MM.1S (cell line): ENCODE results near the gene ALLC.

Experiments
- DNase-seq: peaks from one replicate; pipeline ENCODE4 v3.0.0-alpha.2; 2015
- H2AFZ ChIP-seq: fragments of 300-600 bp; sonication (generic); 2 replicates; pipeline ENCODE4 v1.6.0; 2016; ENCODE audit warnings: antibody characterized with exemption, low read length
- H3F3A ChIP-seq: fragments of 300-600 bp; sonication (generic); 2 replicates; pipeline ENCODE4 v1.6.1; 2016; ENCODE audit warnings: mild to moderate bottlenecking, antibody characterized with exemption, low read length, moderate library complexity, mixed read lengths; ENCODE audit not compliant: insufficient read depth
- H3K27ac ChIP-seq: fragments of 300-600 bp; sonication (generic); 2 replicates; pipeline ENCODE4 v1.5.1; 2016; ENCODE audit warnings: mild to moderate bottlenecking, low read length
- H3K27me3 ChIP-seq: fragments of 300-600 bp; sonication (generic); replicated peaks from 2 replicates; pipeline ENCODE4 v1.6.0; 2016; ENCODE audit warnings: low read length; ENCODE audit not compliant: insufficient read depth
- H3K36me3 ChIP-seq: fragments of 300-600 bp; sonication (generic); replicated peaks from 2 replicates; pipeline ENCODE4 v1.6.1; 2016; ENCODE audit warnings: mild to moderate bottlenecking, low read length, mixed read lengths; ENCODE audit not compliant: insufficient read depth
- H3K4me1 ChIP-seq: fragments of 300-600 bp; sonication (generic); 2 replicates; pipeline ENCODE4 v1.6.1; 2016; ENCODE audit warnings: low read length, mixed read lengths
- H3K4me2 ChIP-seq: fragments of 300-600 bp; sonication (generic); 2 replicates; pipeline ENCODE4 v1.6.0; 2016; ENCODE audit warnings: low read depth, low read length
- H3K4me3 ChIP-seq: fragments of 300-600 bp; sonication (generic); 2 replicates; pipeline ENCODE4 v1.5.1; 2016; ENCODE audit warnings: low read length, mixed read lengths
- H3K79me2 ChIP-seq: fragments of 300-600 bp; sonication (generic); 2 replicates; pipeline ENCODE4 v1.6.1; 2016; ENCODE audit warnings: mixed run types, low read length, mixed read lengths
- H3K9ac ChIP-seq: fragments of 300-600 bp; sonication (generic); 2 replicates; pipeline ENCODE4 v1.6.1; 2016; ENCODE audit warnings: low read length, mixed read lengths
- H3K9me2 ChIP-seq: fragments of 300-600 bp; sonication (generic); replicated peaks from 2 replicates; pipeline ENCODE4 v1.6.1; 2016; ENCODE audit warnings: mild to moderate bottlenecking, low read length, mixed read lengths; ENCODE audit not compliant: insufficient read depth
- H3K9me3 ChIP-seq: fragments of 300-600 bp; sonication (generic); replicated peaks from 2 replicates; pipeline ENCODE4 v1.6.1; 2016; ENCODE audit warnings: mild to moderate bottlenecking, low read length, mixed read lengths; ENCODE audit not compliant: insufficient read depth
- H4K20me1 ChIP-seq: fragments of 300-600 bp; sonication (generic); 2 replicates; pipeline ENCODE4 v1.6.1; 2016; ENCODE audit warnings: mild to moderate bottlenecking, low read length, moderate library complexity, mixed read lengths; ENCODE audit not compliant: insufficient read depth
- CTCF ChIP-seq: fragments of 300-600 bp; sonication (generic); IDR thresholded peaks from 2 replicates; pipeline ENCODE4 v1.5.1; 2016; ENCODE audit warnings: antibody characterized with exemption, low read length, mixed read lengths
- EZH2 ChIP-seq: fragments of 300-600 bp; sonication (generic); optimal IDR thresholded peaks from 2 replicates; pipeline ENCODE3; 2017; ENCODE audit warnings: low read depth, mild to moderate bottlenecking, antibody characterized with exemption, low read length, mixed read lengths
- EZH2phosphoT487 ChIP-seq: fragments of 300-600 bp; sonication (generic); IDR thresholded peaks from 2 replicates; pipeline ENCODE4 v1.6.1; 2018; ENCODE audit warnings: antibody characterized with exemption, low read length

Gene ALLC

GRCh38 chr2:3620834-3621233, 37.2 kb upstream of the ALLC start:
- Histone ChIP-seq H3K4me2 (no peak overlapping the region), H2AFZ (no peak overlapping the region), H4K20me1 (no peaks in the 10 kb centered on the region), H3K36me3 (no peaks in the 10 kb centered on the region), H3K79me2 (no peaks in the 10 kb centered on the region), H3K9ac (no peak overlapping the region), H3K27me3 (no peaks in the 10 kb centered on the region), H3K27ac (no peak overlapping the region), H3F3A (no peaks in the 10 kb centered on the region), H3K4me1 (no peaks in the 10 kb centered on the region), H3K9me2 (no peaks in the 10 kb centered on the region), H3K9me3 (no peaks in the 10 kb centered on the region), H3K4me3 (no peak overlapping the region)
- TF ChIP-seq EZH2phosphoT487 (no peak), EZH2 (no peak), CTCF (no peak)
- DNase-seq, result no peak

DNA sequence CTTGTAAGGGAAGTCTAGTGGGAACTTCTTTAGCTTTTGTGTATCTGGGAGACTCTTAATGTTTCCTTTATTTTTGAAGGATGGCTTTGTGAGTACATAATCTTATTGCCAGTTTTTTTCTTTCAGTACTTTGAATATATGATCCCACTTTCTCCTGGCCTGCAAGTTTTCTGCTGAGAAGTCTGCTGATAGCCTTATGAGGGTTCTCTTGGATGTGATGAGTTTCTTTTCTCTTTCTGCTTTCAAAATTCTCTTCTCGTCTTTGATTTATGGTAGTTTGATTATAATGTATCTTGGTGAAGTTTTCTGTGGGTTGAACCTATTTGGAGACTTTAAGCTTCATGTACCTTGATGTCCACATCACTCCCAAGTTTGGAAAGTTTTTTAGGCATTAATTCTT, 35.0 kb upstream of the ALLC start:
- no peaks in the 10 kb centered on the region for H3K36me3 ChIP-seq
- no peaks in the 10 kb centered on the region for H3K9me2 ChIP-seq
- H3K9ac ChIP-seq, result no peak overlapping the region
- H4K20me1 ChIP-seq, result no peaks in the 10 kb centered on the region
- no peaks in the 10 kb centered on the region for H3K79me2 ChIP-seq
- H3K27me3 ChIP-seq, result no peaks in the 10 kb centered on the region
- H3K4me3 ChIP-seq, result no peak overlapping the region
- H3K9me3 ChIP-seq, result no peaks in the 10 kb centered on the region
- H3K4me2 ChIP-seq, result no peak overlapping the region
- TF ChIP-seq EZH2phosphoT487 (no peak), CTCF (no peak), EZH2 (no peak)
- no peaks in the 10 kb centered on the region for H3F3A ChIP-seq
- no peak for DNase-seq
- H3K4me1 ChIP-seq, result no peaks in the 10 kb centered on the region
- H2AFZ ChIP-seq, result no peak overlapping the region
- no peak overlapping the region for H3K27ac ChIP-seq

DNA sequence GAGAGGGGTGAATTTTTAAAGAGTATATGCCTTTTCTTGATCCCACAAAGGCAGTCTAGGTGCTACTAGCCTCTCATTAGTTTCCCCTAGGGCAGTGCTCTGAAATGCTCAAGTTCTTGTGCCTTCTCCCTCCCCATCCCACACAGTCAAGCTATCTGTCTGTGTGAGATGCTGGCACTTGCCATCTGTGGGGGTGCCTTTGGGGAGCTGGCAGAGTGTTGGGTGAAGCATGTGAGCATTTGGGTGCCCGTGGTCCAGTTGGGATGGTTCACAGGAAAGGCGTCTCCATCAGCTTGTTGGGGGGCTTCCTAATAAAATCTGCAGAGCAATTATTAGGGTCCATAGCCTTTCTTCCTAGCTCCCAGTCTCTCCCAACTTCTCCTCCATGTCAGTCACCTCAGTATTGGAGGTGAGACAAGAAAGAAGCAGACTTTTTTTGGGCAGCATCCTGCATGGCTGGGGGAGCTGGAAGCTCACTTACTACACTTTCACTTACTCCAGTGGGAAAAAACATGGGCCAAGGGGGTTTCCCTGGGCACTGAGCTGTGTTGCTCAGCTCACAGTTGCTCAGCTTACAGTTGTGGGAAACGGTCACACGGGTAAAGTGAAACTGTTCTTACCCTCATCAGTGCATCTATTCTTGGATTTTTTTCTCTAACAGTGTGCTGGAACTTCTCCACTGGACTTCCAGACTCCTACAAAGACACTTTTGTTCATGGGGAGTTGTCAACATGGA, 33.8 kb upstream of the ALLC start:
- Histone ChIP-seq H3K9ac (no peak overlapping the region), H3K36me3 (no peaks in the 10 kb centered on the region), H3F3A (no peaks in the 10 kb centered on the region), H2AFZ (no peak overlapping the region), H3K27me3 (no peaks in the 10 kb centered on the region), H3K4me3 (no peak overlapping the region), H3K27ac (no peak overlapping the region), H3K9me3 (no peaks in the 10 kb centered on the region), H3K79me2 (no peaks in the 10 kb centered on the region), H3K4me1 (no peaks in the 10 kb centered on the region), H3K4me2 (no peak overlapping the region), H4K20me1 (no peaks in the 10 kb centered on the region), H3K9me2 (no peaks in the 10 kb centered on the region)
- no peak for TF ChIP-seq EZH2phosphoT487
- TF ChIP-seq CTCF, result no peak
- no peak for TF ChIP-seq EZH2
- DNase-seq, result no peak
